H1 (cell line): ENCODE measurements around the gene CLMP. TPM values are rescaled to one million over a fixed set of nuclear protein-coding genes. Genes with fewer than 3 reads are reported as not detected.

ENCODE experiments used
- ATF3 ChIP-seq: IDR thresholded peaks from 2 replicates; pipeline ENCODE4 v1.6.1; 2011; ENCODE audit warnings: low read depth, mild to moderate bottlenecking, low read length; ENCODE audit not compliant: insufficient read depth
- CHD7 ChIP-seq: fragments of 300-600 bp; sonication (generic); IDR thresholded peaks from 2 replicates; pipeline ENCODE4 v1.7.1; 2012; ENCODE audit warnings: low read length, moderate library complexity, mild to moderate bottlenecking, inconsistent platforms; ENCODE audit not compliant: insufficient replicate concordance
- SP2 ChIP-seq: IDR thresholded peaks from 2 replicates; pipeline ENCODE4 v1.6.1; 2012; ENCODE audit warnings: mild to moderate bottlenecking, low read length, inconsistent platforms
- polyA plus RNA-seq, 7 experiments: library from polyadenylated mRNA; depleted of rRNA in 3 of 7; stranded (reverse) in 5 of 7; unstranded in 2 of 7; fragments of >200 nt in 5 of 7; fragments of 200-250 nt in 2 of 7; gene quantifications; 1 replicate in 5 of 7; 2 replicates in 1 of 7; 4 replicates in 1 of 7; pipeline versions ENCODE4 v1.2.1 to v1.2.3, GENCODE V29; 2011 to 2013; ENCODE audit warnings: missing spikeins in 2 of 7, mixed read lengths in 2 of 7
- total RNA-seq: library from RNA; stranded (reverse); fragmentation: NEBNext Ultra II Directional; extraction: Animal tissue kit (Norgen Biotek cat#: 25700); gene quantifications from 2 replicates; pipeline ENCODE4 v1.2.1, GENCODE V29; 2021

CLMP gene
- total and polyA plus RNA-seq, 2 of the 8 experiments (the other 6 are each of a cell fraction or from before 2014, with no cell fraction given), result 9.9 to 24.1 TPM

DNA sequence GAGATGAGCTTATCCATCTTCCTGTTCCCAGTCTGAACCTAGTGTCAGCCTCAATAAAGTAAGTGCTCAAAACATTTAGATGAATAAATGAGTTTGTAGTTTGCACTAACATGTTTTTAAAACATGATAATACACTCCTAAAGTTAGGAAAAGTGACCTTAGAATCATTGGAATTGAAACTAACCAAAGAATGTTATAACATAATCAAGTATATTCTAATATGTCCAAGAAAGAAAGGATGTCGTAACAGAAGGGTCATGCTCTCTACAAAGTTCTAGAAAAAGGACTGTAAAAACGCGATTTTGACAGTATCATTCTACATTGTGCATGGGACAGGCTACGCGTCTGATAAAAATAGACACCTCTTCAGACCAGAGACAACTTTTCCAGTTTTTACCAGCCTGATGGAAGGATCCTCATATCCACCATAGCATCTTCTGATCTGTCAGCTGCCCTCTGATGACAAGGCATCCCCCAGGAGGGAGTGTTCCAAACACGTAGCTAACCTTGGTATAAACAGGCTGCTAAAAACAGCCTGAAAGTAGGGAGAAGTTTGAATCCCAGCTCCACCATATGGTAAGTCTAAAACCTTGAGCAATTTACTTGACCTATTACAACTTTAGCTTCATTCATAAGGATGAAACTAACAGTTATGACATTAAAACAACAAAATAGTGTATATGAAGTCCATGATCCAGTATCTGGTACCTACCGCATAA, 30.2 kb downstream of the CLMP start (continued):
- TF ChIP-seq CHD7, result no peak
- TF ChIP-seq SP2, result no peak
- no peak for TF ChIP-seq ATF3
